HG03521 (cell line): ENCODE data around the gene IBSP.

Source experiments
- ATAC-seq: cut with Tn5 transposase; IDR thresholded peaks from one replicate; pipeline ENCODE4 v1.9.1; 2021; ENCODE audit warnings: mild to moderate bottlenecking, moderate library complexity; ENCODE audit not compliant: unreplicated experiment

Gene IBSP

DNA sequence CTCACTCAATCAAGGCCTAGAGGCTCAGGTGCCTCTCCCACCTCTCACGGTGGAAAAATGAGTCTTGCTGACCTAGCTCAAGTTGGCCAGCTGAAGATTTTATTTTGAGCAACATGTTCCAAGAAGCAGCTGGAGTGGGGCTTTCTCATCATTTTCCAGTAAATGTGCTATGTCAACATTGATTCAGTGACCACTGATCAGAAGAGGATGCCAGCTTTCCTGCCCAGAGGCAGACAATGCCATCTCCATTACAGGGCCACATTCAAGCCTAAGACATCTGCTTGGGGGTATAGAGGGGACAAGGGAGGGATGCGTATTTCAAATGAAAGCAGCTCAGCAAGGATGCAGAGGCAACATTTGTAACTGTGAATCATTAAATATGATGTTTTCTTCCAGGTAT is 36.4 kb downstream of the IBSP start:
- ATAC-seq = no peak

DNA sequence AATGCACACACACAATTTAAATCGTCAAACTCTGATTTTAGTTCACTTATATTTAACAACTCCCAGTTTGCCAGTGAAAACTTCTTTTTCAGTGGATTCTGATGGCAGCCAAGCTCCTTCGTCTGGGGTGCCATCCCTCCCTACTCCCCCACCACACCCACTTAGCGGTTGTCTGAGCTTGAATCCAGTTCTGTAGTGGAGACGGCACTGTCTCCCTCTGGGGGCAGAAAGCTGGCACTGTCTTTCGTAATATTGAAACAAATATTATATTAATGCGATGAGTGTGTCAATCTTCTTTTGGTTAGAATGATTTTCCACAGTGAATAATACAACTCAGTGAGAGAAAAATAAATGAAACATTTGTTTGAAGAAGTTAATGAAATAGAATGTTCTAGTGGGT is 38.9 kb downstream of the IBSP start:
- ATAC-seq = no peak

DNA sequence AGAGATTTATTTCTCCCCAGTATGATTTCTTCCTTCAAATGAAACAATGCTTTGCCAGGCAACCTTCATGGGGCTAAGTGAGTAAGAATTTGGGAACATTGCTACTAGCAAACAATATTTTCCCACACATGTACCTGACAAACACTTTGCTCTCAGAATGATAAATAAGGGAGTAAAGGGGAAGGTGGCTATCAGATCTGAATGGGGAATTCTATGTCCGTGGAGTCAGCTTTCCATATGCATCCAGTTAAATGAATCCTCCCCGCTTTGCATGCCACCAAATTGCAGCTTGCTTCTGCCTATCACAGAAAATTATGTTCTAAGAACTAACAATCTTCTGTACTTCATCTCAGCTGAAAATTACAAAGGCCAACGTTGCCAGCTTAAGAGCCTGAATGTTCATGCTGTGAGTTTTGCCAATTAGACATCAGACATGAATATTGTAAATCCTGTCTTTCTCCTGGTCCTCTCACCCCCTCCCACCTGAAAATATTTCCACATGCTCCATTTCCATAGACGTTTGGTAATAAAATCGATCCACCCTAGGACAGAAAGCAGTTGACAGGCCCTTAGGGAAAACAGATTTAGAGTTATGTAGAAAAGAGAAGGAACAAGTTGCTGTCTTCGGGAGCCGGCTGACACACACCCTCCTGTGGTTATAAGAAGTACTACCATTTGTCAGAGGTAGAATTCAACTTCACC is 39.7 kb downstream of the IBSP start:
- ATAC-seq = peak; percentile 74

DNA sequence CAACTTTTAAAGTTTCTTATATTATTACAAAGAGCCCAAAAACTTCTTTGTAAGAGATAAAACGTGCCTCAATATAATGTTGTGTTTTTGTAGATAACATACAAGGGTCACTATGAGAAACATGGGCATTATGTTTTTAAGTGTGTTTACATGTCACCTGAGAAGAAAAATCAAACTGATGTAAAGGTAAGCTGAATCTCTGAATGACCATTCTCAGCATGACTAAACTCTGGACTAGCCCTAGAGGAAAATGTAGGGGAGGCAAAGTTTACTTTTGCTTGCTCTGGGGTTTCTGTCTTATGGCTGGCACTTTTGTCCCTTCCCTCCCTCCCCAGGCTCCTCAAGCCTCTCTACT is 40.2 kb downstream of the IBSP start:
- no peak for ATAC-seq

DNA sequence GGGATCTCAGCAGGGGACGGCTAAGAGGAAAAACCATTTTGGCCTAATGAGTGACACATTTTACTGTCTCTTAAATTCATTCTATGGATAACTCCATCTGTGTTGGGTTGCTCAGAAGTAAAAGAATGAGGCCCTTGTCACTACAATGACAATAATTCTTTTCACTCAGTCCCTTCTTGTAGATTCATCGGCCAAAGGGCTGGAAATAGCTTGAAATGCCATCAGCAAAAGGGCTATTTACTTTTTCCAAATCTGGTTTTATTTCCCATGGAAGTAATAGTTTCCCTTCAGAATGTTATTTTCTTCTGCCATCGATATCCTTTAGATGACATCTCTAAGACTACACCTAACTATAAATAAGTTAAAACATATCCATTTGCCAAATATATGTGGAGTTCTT is 40.8 kb downstream of the IBSP start:
- ATAC-seq = no peak

DNA sequence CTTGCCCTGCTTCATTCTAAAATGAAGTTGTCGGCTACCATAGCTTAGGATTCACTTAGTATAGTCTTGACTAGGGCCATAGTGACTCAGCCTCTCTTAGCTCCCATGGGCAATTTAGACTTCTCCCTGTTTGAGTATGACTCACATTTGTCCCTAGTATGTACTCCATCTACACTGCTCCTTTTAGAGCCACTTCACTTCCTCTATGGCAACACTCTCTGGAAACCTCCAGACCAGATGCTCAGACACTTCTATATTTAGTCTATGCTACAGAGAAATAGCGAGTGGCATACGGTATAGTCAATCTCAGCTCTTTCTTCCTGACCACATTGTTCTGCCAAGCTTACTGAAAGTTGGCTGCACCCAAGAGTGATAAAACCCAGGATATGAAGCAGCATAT is 44.6 kb downstream of the IBSP start:
- no peak for ATAC-seq

DNA sequence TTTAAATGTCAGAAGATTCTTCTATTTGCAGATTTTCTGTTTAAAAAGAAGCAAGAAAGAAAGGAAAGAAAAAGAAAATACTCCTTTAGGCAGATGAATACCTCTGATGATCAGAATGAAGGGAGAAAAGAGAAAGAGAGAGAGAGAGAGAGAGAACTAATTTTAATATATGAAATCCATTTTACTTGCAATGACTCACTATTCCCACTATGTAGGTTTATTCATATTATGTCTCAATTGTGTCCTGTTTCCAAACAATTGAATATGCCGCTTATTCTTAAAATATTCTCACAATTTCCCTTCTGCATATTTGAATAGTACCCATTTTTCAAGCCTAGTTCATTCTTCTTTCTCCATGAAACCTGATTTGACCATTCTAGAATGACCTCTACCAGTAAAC is 45.1 kb downstream of the IBSP start:
- ATAC-seq = no peak

DNA sequence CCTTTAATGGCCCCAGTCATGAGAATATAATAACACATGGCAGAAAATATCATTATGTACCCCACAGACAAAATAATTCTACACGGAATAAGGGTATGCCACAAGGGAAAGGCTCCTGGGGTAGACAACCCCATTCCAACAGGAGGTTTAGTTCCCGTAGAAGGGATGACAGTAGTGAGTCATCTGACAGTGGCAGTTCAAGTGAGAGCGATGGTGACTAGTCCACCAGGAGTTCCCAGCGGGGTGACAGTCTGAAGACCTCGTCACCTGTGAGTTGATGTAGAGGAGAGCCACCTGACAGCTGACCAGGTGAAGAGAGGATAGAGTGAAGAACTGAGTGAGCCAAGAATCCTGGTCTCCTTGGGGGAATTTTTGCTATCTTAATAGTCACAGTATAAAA is 46.9 kb downstream of the IBSP start:
- ATAC-seq = no peak

DNA sequence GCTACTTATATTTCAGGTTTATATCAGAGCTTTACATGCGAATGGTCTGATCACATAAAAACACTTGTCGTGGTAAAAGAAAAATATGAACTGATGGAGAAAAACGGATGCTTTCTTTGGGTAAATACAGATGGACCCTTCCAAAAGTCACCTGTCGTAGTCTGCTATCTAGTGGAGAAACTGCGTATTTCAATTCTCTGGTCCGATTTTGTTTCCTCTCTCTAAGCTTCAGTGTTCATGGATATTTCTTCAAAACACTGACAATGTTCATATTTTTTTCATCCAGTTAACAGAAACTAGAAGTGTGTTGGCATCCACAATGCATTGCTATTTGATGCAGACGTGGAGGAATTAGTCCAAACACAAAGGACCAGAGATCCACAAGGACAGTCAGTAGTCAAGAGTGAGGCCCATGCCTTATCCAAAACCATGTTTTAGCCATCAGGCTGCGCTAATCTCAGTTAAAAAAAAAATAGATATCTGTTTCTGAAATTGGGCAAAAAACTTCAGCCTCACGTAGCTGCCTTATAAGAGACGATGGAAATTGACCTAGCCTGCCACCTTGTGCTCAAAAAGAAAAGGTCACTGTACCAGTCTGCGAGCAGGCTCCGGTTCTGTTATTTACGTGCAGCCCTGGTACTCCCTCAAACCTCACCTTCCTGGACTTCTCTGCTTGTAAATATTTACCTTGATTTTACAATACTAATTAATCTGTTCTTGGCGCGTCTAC is 49.4 kb downstream of the IBSP start:
- ATAC-seq = peak; percentile 90

DNA sequence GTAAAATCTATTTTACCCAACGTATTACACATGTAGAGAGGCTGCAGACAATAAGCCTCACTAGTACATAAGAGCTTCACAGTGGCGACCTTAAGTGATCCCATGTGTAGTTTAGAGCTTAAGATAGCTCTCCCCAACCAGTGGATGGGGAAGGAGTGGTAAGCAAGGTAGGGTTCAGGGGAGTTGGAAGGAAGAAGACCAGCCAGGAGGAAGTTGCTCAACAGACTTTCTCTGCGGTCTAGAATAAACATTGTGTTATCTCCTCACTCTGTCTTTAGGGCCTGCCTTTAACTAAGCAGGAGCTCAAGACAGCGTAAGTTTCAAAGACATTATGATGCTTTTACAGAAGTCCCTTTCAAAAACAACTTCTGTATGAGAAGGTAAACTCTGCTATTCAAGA is 50.3 kb downstream of the IBSP start:
- ATAC-seq = no peak

DNA sequence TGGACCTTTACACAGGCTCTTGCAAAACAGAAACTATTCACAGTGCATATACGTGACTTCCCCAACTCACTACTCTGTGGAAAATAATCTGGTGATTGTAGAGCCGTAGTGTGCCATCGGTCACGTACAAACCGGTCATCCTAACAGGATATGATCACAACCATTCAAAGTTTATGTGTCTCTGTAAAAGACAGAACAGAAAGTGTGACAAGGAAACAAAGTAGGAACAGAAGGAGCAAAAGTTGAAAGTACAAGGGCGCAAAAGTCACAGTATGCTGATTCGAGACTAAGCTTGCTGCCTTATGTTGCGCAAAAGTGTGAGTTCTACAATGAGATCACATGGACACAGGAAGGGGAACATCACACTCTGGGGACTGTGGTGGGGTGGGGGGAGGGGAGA is 52.0 kb downstream of the IBSP start:
- no peak for ATAC-seq

DNA sequence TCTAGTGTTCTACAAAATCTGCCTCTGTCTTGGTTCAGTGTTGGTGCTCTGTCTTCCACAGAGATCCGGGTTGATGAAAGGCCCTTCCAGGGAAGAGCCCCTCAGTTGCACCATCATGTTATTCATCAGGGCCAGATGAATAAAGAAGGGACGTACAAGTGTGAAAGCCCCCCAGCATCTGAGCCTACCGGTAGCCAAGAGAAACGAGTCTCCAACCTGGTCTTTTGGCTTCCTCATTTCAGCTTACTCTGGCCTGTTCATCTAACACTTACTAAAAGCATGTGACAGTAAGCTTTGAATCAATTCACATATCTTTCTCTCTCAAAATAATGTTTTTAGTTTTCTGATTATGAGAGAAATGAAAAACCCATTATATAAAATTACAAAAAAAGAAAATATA is 52.6 kb downstream of the IBSP start:
- no peak for ATAC-seq

DNA sequence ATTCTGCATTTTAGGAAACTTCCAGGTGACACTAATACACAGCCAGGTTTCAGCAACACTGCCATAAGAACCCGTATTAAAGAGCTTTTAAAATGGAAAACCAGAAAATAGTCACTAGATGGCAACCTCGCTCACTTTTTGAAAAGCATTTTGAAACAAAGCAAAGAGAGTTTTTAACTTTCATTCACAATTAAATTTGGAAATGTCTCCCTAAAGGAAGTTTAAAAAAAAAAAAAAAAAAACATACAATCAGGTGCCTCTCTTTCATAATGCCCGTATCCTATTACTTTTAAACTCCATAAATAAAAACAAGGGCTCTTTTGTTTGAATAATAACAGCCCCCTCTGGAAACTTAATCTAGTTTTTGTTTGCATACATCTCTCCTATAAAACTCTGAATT is 53.8 kb downstream of the IBSP start:
- ATAC-seq = no peak

DNA sequence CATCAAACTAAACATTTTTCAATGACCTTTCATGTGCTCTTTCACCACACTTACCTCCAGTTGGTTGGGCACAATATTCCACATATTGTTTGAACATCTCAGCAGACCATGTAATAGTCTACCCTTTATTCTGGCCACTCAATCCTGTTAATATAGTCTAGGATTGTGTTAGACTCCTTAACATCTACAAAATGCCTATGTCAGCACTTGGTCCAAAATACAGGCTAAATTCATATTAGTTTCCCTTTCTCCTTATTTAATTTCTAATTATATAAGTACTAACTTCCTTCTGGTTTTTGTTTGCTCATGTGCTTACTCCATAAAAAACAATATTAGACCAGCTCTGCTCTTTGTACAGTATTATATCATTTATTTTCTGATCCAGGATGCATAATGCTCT is 54.5 kb downstream of the IBSP start:
- no peak for ATAC-seq

DNA sequence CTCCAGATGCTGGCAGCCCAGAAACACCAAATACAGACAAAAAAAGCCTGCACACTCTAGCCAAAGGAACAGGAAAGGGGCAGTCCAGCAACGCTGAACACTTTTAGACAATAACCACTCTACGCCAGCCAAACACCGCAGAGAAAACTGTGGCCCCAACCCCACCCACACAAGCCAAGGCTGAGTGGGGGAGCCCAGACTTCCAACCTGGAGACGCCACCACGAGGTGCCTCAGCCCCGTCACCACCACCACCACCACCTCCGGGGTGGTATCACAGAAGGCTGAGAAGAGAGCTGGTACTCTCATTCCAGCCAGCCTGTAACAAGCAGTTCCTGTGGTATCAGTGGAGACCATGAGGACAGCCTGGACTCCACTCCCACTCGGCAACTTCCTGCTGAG is 56.2 kb downstream of the IBSP start:
- no peak for ATAC-seq

DNA sequence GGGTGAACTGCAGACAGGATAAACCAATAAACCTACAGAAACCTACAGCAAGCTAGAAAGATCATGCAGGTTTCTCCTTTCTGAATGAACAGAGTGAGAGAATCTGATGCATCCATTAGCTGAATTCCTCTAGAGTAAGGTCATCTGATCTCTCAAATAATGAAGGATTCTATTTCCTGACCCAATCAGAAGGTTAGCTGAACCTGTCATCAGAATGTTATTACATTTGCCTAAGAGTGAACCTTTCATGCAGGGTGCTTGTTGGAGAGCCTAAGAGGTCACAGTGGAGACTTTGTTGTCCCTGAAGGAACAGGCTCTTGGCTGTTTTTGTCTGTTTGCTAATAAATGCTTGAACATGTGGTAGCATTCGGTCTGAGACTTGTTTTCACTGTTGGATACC is 57.5 kb downstream of the IBSP start:
- ATAC-seq = no peak

DNA sequence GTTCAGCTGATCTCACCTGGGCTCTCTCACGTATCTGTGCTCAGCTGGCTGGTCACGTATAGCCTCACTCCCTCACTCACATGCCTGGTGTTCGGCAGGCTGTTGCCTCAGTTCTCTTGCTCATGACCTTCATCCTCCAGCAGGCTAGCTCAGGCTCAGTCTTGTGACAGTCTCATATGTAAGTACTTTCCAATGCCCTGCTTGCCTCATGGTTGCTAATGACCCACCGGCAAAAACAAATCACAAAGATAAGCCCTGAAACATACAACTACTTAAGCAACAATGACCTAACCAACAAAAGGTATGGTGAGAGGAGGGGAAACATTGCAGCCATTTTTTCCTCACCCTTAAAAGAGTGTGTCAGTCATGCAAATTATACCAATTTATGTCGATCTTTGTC is 58.4 kb downstream of the IBSP start:
- no peak for ATAC-seq
